Measurements from ENCODE around the gene E2F1.
A peak's percentile ranks its signal among the peaks of the same experiment; 100 is the strongest.

- TF ChIP-seq, protein P1, sequence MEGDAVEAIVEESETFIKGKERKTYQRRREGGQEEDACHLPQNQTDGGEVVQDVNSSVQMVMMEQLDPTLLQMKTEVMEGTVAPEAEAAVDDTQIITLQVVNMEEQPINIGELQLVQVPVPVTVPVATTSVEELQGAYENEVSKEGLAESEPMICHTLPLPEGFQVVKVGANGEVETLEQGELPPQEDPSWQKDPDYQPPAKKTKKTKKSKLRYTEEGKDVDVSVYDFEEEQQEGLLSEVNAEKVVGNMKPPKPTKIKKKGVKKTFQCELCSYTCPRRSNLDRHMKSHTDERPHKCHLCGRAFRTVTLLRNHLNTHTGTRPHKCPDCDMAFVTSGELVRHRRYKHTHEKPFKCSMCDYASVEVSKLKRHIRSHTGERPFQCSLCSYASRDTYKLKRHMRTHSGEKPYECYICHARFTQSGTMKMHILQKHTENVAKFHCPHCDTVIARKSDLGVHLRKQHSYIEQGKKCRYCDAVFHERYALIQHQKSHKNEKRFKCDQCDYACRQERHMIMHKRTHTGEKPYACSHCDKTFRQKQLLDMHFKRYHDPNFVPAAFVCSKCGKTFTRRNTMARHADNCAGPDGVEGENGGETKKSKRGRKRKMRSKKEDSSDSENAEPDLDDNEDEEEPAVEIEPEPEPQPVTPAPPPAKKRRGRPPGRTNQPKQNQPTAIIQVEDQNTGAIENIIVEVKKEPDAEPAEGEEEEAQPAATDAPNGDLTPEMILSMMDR (IDR thresholded peaks at IDR 0.05) = peak; percentile 87 to 99 (median 94)
- TF ChIP-seq POLR2A (IDR thresholded peaks at IDR 0.05) = no peak
Measured at GRCh38 chr20:33667676-33668465, 18.3 kb downstream of the E2F1 start.
